ENCODE results near the gene NUDT14. TPM values are rescaled to one million over a fixed set of nuclear protein-coding genes. Genes with fewer than 3 reads are reported as not detected.

Gene NUDT14
- total RNA-seq, 1 experiment from 2014 or later = 26.1 TPM

- no peak for TF ChIP-seq CTCF (IDR thresholded peaks at IDR 0.05; ENCODE audit: unreplicated experiment)
- no peaks in the 10 kb centered on the region for H3K36me3 Mint-ChIP-seq (ENCODE audit: insufficient read depth, unreplicated experiment)
- ChIA-PET POLR2A (interaction anchor here (0.7 kb wide), 1 partner anchor 279 kb away, joined by 3 read pairs; no protein-coding TSS in a partner anchor), CTCF (no interaction called here)
- DNase-seq (ENCODE audit: unreplicated experiment) = no peak
- no peaks in the 10 kb centered on the region for H3K4me1 Mint-ChIP-seq (ENCODE audit: insufficient read depth, unreplicated experiment)
- H3K4me3 Mint-ChIP-seq (ENCODE audit: unreplicated experiment) = no peak overlapping the region
- no peaks in the 10 kb centered on the region for H3K9me3 Mint-ChIP-seq (ENCODE audit: unreplicated experiment)
- H3K27me3 Mint-ChIP-seq (ENCODE audit: insufficient read depth, unreplicated experiment) = no peaks in the 10 kb centered on the region
- no peak overlapping the region for H3K27ac Mint-ChIP-seq (ENCODE audit: low read depth, unreplicated experiment)
- intact Hi-C loops (cut with micrococcal nuclease) = no loop called here
- no TSS peak for BruUV-seq (replicated peaks)
Observed at GRCh38 chr14:105155681-105156413, 25.3 kb downstream of the NUDT14 start.

- no peaks in the 10 kb centered on the region for H3K9me3 Mint-ChIP-seq (ENCODE audit: unreplicated experiment)
- ChIA-PET POLR2A (interaction anchor here (0.7 kb wide), 1 partner anchor 279 kb away, joined by 3 read pairs; no protein-coding TSS in a partner anchor), CTCF (interaction anchor here (0.6 kb wide), 1 partner anchor 137 kb away, joined by 3 read pairs; no protein-coding TSS in a partner anchor)
- no peaks in the 10 kb centered on the region for H3K36me3 Mint-ChIP-seq (ENCODE audit: insufficient read depth, unreplicated experiment)
- H3K27me3 Mint-ChIP-seq (ENCODE audit: insufficient read depth, unreplicated experiment) = no peaks in the 10 kb centered on the region
- no peak overlapping the region for H3K27ac Mint-ChIP-seq (ENCODE audit: low read depth, unreplicated experiment)
- BruUV-seq (replicated peaks) = no TSS peak
- intact Hi-C loops (cut with micrococcal nuclease) = no loop called here
- no peaks in the 10 kb centered on the region for H3K4me1 Mint-ChIP-seq (ENCODE audit: insufficient read depth, unreplicated experiment)
- H3K4me3 Mint-ChIP-seq (ENCODE audit: unreplicated experiment) = no peak overlapping the region
- TF ChIP-seq CTCF (IDR thresholded peaks at IDR 0.05; ENCODE audit: unreplicated experiment) = no peak
- no peak for DNase-seq (ENCODE audit: unreplicated experiment)
Observed at GRCh38 chr14:105155071-105155651, 26.0 kb downstream of the NUDT14 start.

GRCh38 chr14:105154476-105154871 is 26.6 kb downstream of the NUDT14 start:
- BruUV-seq (replicated peaks) = no TSS peak
- Mint-ChIP-seq H3K4me1 (ENCODE audit: insufficient read depth, unreplicated experiment) (no peaks in the 10 kb centered on the region), H3K9me3 (ENCODE audit: unreplicated experiment) (no peaks in the 10 kb centered on the region), H3K27ac (ENCODE audit: low read depth, unreplicated experiment) (no peak overlapping the region), H3K36me3 (ENCODE audit: insufficient read depth, unreplicated experiment) (no peaks in the 10 kb centered on the region), H3K4me3 (ENCODE audit: unreplicated experiment) (no peak overlapping the region), H3K27me3 (ENCODE audit: insufficient read depth, unreplicated experiment) (no peaks in the 10 kb centered on the region)
- TF ChIP-seq CTCF (IDR thresholded peaks at IDR 0.05; ENCODE audit: unreplicated experiment) = no peak
- DNase-seq (ENCODE audit: unreplicated experiment) = no peak
- POLR2A ChIA-PET = no interaction called here
- CTCF ChIA-PET = no interaction called here
- intact Hi-C loops (cut with micrococcal nuclease) = no loop called here

GRCh38 chr14:105153739-105154475 is 27.2 kb downstream of the NUDT14 start:
- BruUV-seq (replicated peaks) = no TSS peak
- H3K27ac Mint-ChIP-seq (ENCODE audit: low read depth, unreplicated experiment) = no peak overlapping the region
- POLR2A ChIA-PET = no interaction called here

More at GRCh38 chr14:105153739-105154475, 27.2 kb downstream of the NUDT14 start:
- no peaks in the 10 kb centered on the region for H3K27me3 Mint-ChIP-seq (ENCODE audit: insufficient read depth, unreplicated experiment)
- CTCF ChIA-PET = interaction anchor here (0.6 to 1.1 kb wide), 2 partner anchors 64 to 66 kb away, joined by 3 read pairs; no protein-coding TSS in a partner anchor
- H3K36me3 Mint-ChIP-seq (ENCODE audit: insufficient read depth, unreplicated experiment) = no peaks in the 10 kb centered on the region
- intact Hi-C loops (cut with micrococcal nuclease) = no loop called here
- no peak overlapping the region for H3K4me3 Mint-ChIP-seq (ENCODE audit: unreplicated experiment)
- TF ChIP-seq CTCF (IDR thresholded peaks at IDR 0.05; ENCODE audit: unreplicated experiment) = no peak
- DNase-seq (ENCODE audit: unreplicated experiment) = no peak
- no peaks in the 10 kb centered on the region for H3K4me1 Mint-ChIP-seq (ENCODE audit: insufficient read depth, unreplicated experiment)
- H3K9me3 Mint-ChIP-seq (ENCODE audit: unreplicated experiment) = no peaks in the 10 kb centered on the region
